K562 (cell line): ENCODE data around the gene HRC. TPM values are rescaled to one million over a fixed set of nuclear protein-coding genes. Genes with fewer than 3 reads are reported as not detected.
A peak's percentile ranks its signal among the peaks of the same experiment; 100 is the strongest.

Experiments used
- ATAC-seq: fragments of 200-7000 bp; cut with Tn5 transposase; 3 replicates; pipeline ENCODE4 v1.9.1; 2020; ENCODE audit warnings: moderate library complexity
- BruUV-seq: library from RNA; stranded (reverse); fragments of 400-500 nt; replicated peaks from 2 replicates; lab custom pipeline; 2021; lab: Mats Ljungman, UMichigan
- CTCF ChIA-PET: fragments of 300-600 bp; formaldehyde crosslinking; extraction: SDS; loops from one replicate; lab custom pipeline; 2021; ENCODE audit warnings: low intra/inter-chr PET ratio; lab: Yijun Ruan, JAX
- POLR2A ChIA-PET: fragments of 300-600, 350-650 bp; sonication (Branson Sonifier 250); formaldehyde crosslinking; extraction: SDS; loops from one replicate; lab custom pipeline; 2021; ENCODE audit warnings: antibody characterized with exemption, inconsistent platforms; lab: Yijun Ruan, JAX
- DNase-seq, 4 experiments: peaks; one replicate each; pipeline versions ENCODE4 v3.0.0 to v3.0.0-alpha.2; 2011 to 2018; ENCODE audit warnings: low spot score in 3 of 4, mixed read lengths in 3 of 4; ENCODE audit errors: extremely low read depth in 1 of 4
- FAIRE-seq: peaks from 2 replicates; lab custom pipeline; 2011; peaks lifted over from hg19 to GRCh38; lab: Jason Lieb, UNC
- H2AFZ ChIP-seq: 2 replicates; pipeline ENCODE4 v1.6.0; 2011; ENCODE audit warnings: low read depth, low read length, control low read depth, inconsistent platforms
- H3K27ac ChIP-seq: fragments of 200-600 bp; 3 replicates; pipeline ENCODE4 v1.8.0; 2011; ENCODE audit warnings: low read depth, mild to moderate bottlenecking, control low read depth, inconsistent platforms, low read length, moderate library complexity, mixed read lengths; ENCODE audit errors: extremely low read depth
- H3K27me3 ChIP-seq, 2 experiments: fragments of 300-600 bp in 1 of 2; 2 replicates in 1 of 2; 3 replicates in 1 of 2; pipeline versions ENCODE4 v1.6.0 to v1.8.0; 2011; ENCODE audit warnings: inconsistent platforms in 2 of 2, low read length in 2 of 2, mild to moderate bottlenecking in 1 of 2, mixed read lengths in 1 of 2, moderate library complexity in 1 of 2; ENCODE audit not compliant: control insufficient read depth in 2 of 2, insufficient read depth in 2 of 2
- H3K36me3 ChIP-seq: fragments of 300-600 bp; 3 replicates; pipeline ENCODE4 v1.8.0; 2011; ENCODE audit warnings: mild to moderate bottlenecking, low read length, inconsistent platforms; ENCODE audit not compliant: control insufficient read depth, insufficient read depth
- H3K4me1 ChIP-seq, 2 experiments: fragments of 200-600 bp in 1 of 2; replicated peaks in 1 of 2; 2 replicates in 1 of 2; 3 replicates in 1 of 2; pipeline versions ENCODE4 v1.5.1 to v1.8.0; 2011; ENCODE audit warnings: inconsistent platforms in 2 of 2, low read length in 2 of 2, mild to moderate bottlenecking in 1 of 2, mixed read lengths in 1 of 2, moderate library complexity in 1 of 2; ENCODE audit not compliant: control insufficient read depth in 2 of 2, insufficient read depth in 2 of 2
- H3K4me2 ChIP-seq: 2 replicates; pipeline ENCODE4 v1.6.1; 2011; ENCODE audit warnings: low read length, control low read depth, inconsistent platforms, mixed read lengths; ENCODE audit not compliant: insufficient read depth
- H3K4me3 ChIP-seq: fragments of 200-600 bp; sonication (generic), shearing (Covaris generic); 2 replicates; pipeline ENCODE4 v1.5.1; 2016; ENCODE audit warnings: control low read depth, inconsistent platforms
- H3K79me2 ChIP-seq: fragments of 200-600 bp; 3 replicates; pipeline ENCODE4 v1.8.0; 2011; ENCODE audit warnings: low read length, inconsistent platforms; ENCODE audit not compliant: control insufficient read depth, insufficient read depth
- H3K9ac ChIP-seq, 2 experiments: 2 replicates each; pipeline versions ENCODE4 v1.6.0 to v1.6.1; 2011; ENCODE audit warnings: low read depth in 2 of 2, low read length in 2 of 2, control low read depth in 1 of 2, inconsistent platforms in 1 of 2, mild to moderate bottlenecking in 1 of 2, mixed read lengths in 1 of 2; ENCODE audit not compliant: insufficient read depth in 1 of 2
- H3K9me1 ChIP-seq: one replicate; pipeline ENCODE4 v1.6.0; 2011; ENCODE audit warnings: inconsistent platforms, mild to moderate bottlenecking, low read length, moderate library complexity; ENCODE audit not compliant: control insufficient read depth, insufficient read depth
- H3K9me3 ChIP-seq: replicated peaks from 2 replicates; pipeline ENCODE4 v1.5.1; 2011; ENCODE audit warnings: low read depth, low read length, inconsistent platforms; ENCODE audit not compliant: control insufficient read depth, insufficient read depth
- H4K20me1 ChIP-seq: replicated peaks from 2 replicates; pipeline ENCODE4 v1.6.1; 2011; ENCODE audit warnings: low read length, inconsistent platforms, mixed read lengths; ENCODE audit not compliant: control insufficient read depth, insufficient read depth
- GTF2A2 ChIP-seq: IDR thresholded peaks from 2 replicates; pipeline ENCODE4 v1.6.1; 2016; ENCODE audit warnings: mild to moderate bottlenecking, missing genetic modification characterization, missing compliant biosample characterization
- HOXB6 ChIP-seq: fragments of 250-450 bp; sonication (Bioruptor Pico); IDR thresholded peaks from 2 replicates; pipeline ENCODE4 v1.5.1; 2022; ENCODE audit warnings: mild to moderate bottlenecking, borderline replicate concordance
- ID3 ChIP-seq, 2 experiments: fragments of 250-450 bp in 1 of 2; fragments of 450-650 bp in 1 of 2; sonication (Bioruptor Pico) in 1 of 2; IDR thresholded peaks; 2 replicates each; pipeline versions ENCODE4 v1.6.1 to v1.8.0; 2016 to 2021; ENCODE audit warnings: mild to moderate bottlenecking in 2 of 2, moderate library complexity in 2 of 2, missing compliant biosample characterization in 1 of 2, missing genetic modification characterization in 1 of 2
- JUN ChIP-seq, 2 experiments: sonication (generic) in 1 of 2; formaldehyde crosslinking in 1 of 2; IDR thresholded peaks; 2 replicates each; pipeline versions ENCODE4 v1.6.1 to v1.8.0; 2012 to 2022; ENCODE audit warnings: borderline replicate concordance in 2 of 2, mild to moderate bottlenecking in 2 of 2, improper control_type of control experiment in 1 of 2, low read depth in 1 of 2, low read length in 1 of 2, missing genetic modification reagents in 1 of 2
- KAT8 ChIP-seq: fragments of 450-650 bp; IDR thresholded peaks from 2 replicates; pipeline ENCODE4 v1.6.1; 2016; ENCODE audit warnings: low read depth, mild to moderate bottlenecking
- KLF1 ChIP-seq: fragments of 450-650 bp; IDR thresholded peaks from 2 replicates; pipeline ENCODE4 v1.6.1; 2016; ENCODE audit warnings: missing genetic modification characterization, missing compliant biosample characterization
- SREBF2 ChIP-seq: sonication (generic); formaldehyde crosslinking; IDR thresholded peaks from 2 replicates; pipeline ENCODE4 v1.4.0; 2020; ENCODE audit warnings: mild to moderate bottlenecking, missing genetic modification reagents
- ZNF280B ChIP-seq: fragments of 250-450 bp; sonication (Bioruptor Pico); IDR thresholded peaks from 2 replicates; pipeline ENCODE4 v1.5.1; 2021; ENCODE audit warnings: mild to moderate bottlenecking
- ZNF3 ChIP-seq: fragments of 250-450 bp; sonication (Bioruptor Pico); IDR thresholded peaks from 2 replicates; pipeline ENCODE4 v1.5.0; 2021; ENCODE audit warnings: mild to moderate bottlenecking, moderate library complexity
- ZNF511 ChIP-seq: sonication (generic); formaldehyde crosslinking; IDR thresholded peaks from 2 replicates; pipeline ENCODE4 v1.8.0; 2022; ENCODE audit warnings: mild to moderate bottlenecking, missing genetic modification reagents
- ZNF76 ChIP-seq: fragments of 250-450 bp; sonication (Bioruptor Pico); IDR thresholded peaks from 2 replicates; pipeline ENCODE4 v1.4.0; 2020; ENCODE audit warnings: mild to moderate bottlenecking, moderate library complexity, borderline replicate concordance
- ZSCAN32 ChIP-seq: fragments of 450-650 bp; formaldehyde crosslinking; IDR thresholded peaks from 2 replicates; pipeline ENCODE4 v1.4.0; 2020; ENCODE audit warnings: mild to moderate bottlenecking, moderate library complexity
- whole genome bisulfite sequencing: fragments of 100-300 bp; shearing (Covaris generic); methylation state at CpG from one replicate; pipeline ENCODE4 v1.1.6; 2016; ENCODE audit warnings: low coverage, mixed read lengths; ENCODE audit not compliant: insufficient coverage; ENCODE audit errors: missing lambda C conversion rate; 5-methylcytosine and 5-hydroxymethylcytosine counted together
- in situ Hi-C: fragments of 300-500 bp; cut with MboI; formaldehyde crosslinking; loops from 4 replicates; pipeline ENCODE4 v1.15.0; 2018; ENCODE audit warnings: inconsistent platforms, mixed read lengths
- intact Hi-C: fragments of 100-400 bp; cut with micrococcal nuclease; formaldehyde crosslinking; loops from 2 replicates; pipeline ENCODE4 v1.14.2; 2022
- polyA plus RNA-seq, 8 experiments: library from polyadenylated mRNA; depleted of rRNA in 4 of 8; stranded (reverse) in 5 of 8; unstranded in 3 of 8; fragments of >200 nt; fragmentation: Nextera tagmentation in 2 of 8; fragmentation: Illumina TruSeq in 1 of 8; extraction: Ambion mirVana in 2 of 8; extraction: Trizol in 1 of 8; gene quantifications; 2 replicates each; pipeline versions ENCODE4 v1.2.1 to v1.2.3, GENCODE V29; 2011 to 2014; ENCODE audit warnings: inconsistent platforms in 1 of 8, missing spikeins in 1 of 8
- total RNA-seq, 7 experiments: library from RNA; depleted of rRNA in 6 of 7; stranded (reverse); fragments of >200 nt in 6 of 7; fragmentation: Illumina TruSeq in 2 of 7; extraction: Trizol in 2 of 7; gene quantifications; 2 replicates each; pipeline versions ENCODE4 v1.2.1 to v1.2.3, GENCODE V29; 2011 to 2021; ENCODE audit warnings: low replicate concordance in 1 of 7

Gene HRC
- total and polyA plus RNA-seq, 9 of the 15 experiments (the other 6 are each of a cell fraction or from before 2014, with no cell fraction given): 0.66 to 18.7 (median 13.1) TPM

GRCh38 chr19:49125025-49125731 lies 30.0 kb downstream of the HRC start:
- intact Hi-C loops: no loop called here
- ChIA-PET CTCF (no interaction called here), POLR2A (interaction anchor here (0.6 kb wide), 3 partner anchors 19 to 798 kb away, joined by 3 to 6 read pairs (median 3); no protein-coding TSS in a partner anchor)
- Histone ChIP-seq H3K9me3 (no peaks in the 10 kb centered on the region), H3K9ac (peak overlapping the region in 1 of 2 experiments; percentile 73; a peak in 1 of 4 replicates), H2AFZ (0 out of 2 replicates have a peak overlapping the region, but pooled peaks have one; percentile 24), H3K9me1 (no peaks in the 10 kb centered on the region), H3K4me3 (no peak overlapping the region), H3K4me1 (peaks cover 16 to 44% of the 10 kb centered on the region in 2 experiments), H3K4me2 (no peak overlapping the region), H3K27me3 (no peaks in the 10 kb centered on the region), H3K27ac (no peak overlapping the region), H4K20me1 (no peaks in the 10 kb centered on the region), H3K79me2 (peaks cover 16% of the 10 kb centered on the region; the same call in 2 of the 3 replicates), H3K36me3 (peaks cover 4% of the 10 kb centered on the region; the same call in 2 of the 3 replicates)
- in situ Hi-C loops: no loop called here
- no peak for TF ChIP-seq HOXB6 (CRISPR knock-in tag)
- TF ChIP-seq KAT8: no peak
- TF ChIP-seq JUN (IDR thresholded peaks at IDR 0.05; ENCODE audit: borderline replicate concordance, low read depth, low read length): no peak
- no peak for TF ChIP-seq JUN (CRISPR knock-in tag; IDR thresholded peaks at IDR 0.05; ENCODE audit: borderline replicate concordance)
- TF ChIP-seq ZNF280B (CRISPR knock-in tag): no peak
- TF ChIP-seq ZNF3 (CRISPR knock-in tag): no peak
- TF ChIP-seq ZNF76 (CRISPR knock-in tag): no peak
- no peak for TF ChIP-seq ID3 (CRISPR knock-in tag; IDR thresholded peaks at IDR 0.05)
- no peak for TF ChIP-seq ID3 (tag; IDR thresholded peaks at IDR 0.05)
- no peak for TF ChIP-seq KLF1 (tag)
- TF ChIP-seq ZNF511 (CRISPR knock-in tag): no peak
- no peak for TF ChIP-seq GTF2A2 (tag)
- TF ChIP-seq SREBF2 (CRISPR knock-in tag): no peak
- TF ChIP-seq ZSCAN32 (CRISPR knock-in tag): no peak
- ATAC-seq (no peak), FAIRE-seq (no peak), DNase-seq (peak in 1 of 4 experiments; percentile 9)
- BruUV-seq: no TSS peak
- WGBS: 64% methylated on average over 10 of the region's 23 CpGs
